ENCODE measurements around the gene CACNA1D.
A peak's percentile ranks its signal among the peaks of the same experiment; 100 is the strongest.

CACNA1D gene

DNA sequence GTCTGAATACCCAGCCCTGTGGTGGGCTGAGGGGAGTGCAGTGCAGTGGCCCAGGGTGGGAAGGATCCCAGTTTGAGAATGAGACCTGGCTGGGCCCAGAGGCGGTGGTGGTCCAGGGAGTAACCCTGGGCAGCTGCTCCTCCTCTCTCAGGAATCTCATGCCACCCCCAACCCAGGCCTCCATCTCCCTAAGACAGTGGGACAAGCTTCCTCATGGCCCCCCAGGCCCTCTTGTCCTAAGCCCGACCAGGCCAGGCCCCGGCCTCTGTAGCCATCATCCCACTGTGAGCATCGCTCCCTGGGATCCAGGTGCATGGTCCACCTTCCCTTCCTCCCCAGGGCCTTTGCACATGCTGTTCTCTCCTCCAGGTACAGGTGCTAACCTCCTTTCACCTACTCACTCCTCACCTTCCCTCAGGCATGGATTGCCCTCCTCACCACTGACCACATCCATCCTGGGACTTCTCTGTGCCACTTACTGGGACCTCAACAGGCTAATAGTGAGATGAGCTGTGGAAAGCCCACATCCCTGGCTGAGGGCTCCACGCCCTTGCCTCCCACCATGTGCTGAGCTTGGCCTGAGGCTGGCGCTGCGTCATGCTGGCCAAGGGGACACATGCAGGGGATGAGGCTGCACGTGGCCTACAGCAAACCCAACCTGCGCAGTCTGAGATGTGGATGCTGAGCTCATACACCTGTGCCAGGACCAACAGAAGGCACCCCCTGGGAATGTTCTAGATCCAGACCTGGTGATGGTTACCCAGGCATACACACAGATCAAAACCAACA is 341.9 kb downstream of the CACNA1D start:
- Histone ChIP-seq H3K4me1 (ENCODE audit: control insufficient read depth in 1 of 2, insufficient read depth in 2 of 2, low read length in 2 of 2) (no peaks in the 10 kb centered on the region), H3K27me3 (ENCODE audit: low read depth, low read length) (no peaks in the 10 kb centered on the region), H3K27ac (ENCODE audit: low read length) (no peak overlapping the region), H3K4me3 (ENCODE audit: low read depth in 1 of 2, low read length in 2 of 2) (no peak overlapping the region), H3K9me3 (ENCODE audit: control insufficient read depth in 1 of 2, low read length in 2 of 2) (no peaks in the 10 kb centered on the region), H3K36me3 (ENCODE audit: control insufficient read depth in 1 of 2, insufficient read depth in 2 of 2, low read length in 2 of 2) (no peaks in the 10 kb centered on the region)

DNA sequence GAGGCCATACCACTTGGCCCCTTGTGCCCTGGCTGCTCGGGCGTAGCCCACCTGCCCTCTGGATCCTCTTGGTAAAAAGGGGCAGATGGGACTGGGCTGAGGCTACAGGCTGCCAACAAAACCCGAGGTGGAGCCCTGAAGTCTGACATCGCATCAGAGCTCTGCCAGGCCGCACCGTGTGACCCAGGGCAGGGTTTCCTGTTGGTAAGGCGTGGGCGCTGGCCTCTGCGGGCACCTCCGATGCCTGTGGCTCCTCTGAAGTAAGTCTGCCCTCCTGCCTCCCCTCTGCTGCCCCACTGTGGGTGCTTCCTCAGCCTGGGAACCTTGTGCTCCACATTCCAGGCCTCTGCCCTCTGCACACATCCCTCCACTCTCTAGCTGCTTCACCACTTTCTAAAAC is 342.9 kb downstream of the CACNA1D start:
- Histone ChIP-seq H3K9me3 (ENCODE audit: control insufficient read depth in 1 of 2, low read length in 2 of 2) (no peaks in the 10 kb centered on the region), H3K27me3 (ENCODE audit: low read depth, low read length) (no peaks in the 10 kb centered on the region), H3K36me3 (ENCODE audit: control insufficient read depth in 1 of 2, insufficient read depth in 2 of 2, low read length in 2 of 2) (no peaks in the 10 kb centered on the region)

DNA sequence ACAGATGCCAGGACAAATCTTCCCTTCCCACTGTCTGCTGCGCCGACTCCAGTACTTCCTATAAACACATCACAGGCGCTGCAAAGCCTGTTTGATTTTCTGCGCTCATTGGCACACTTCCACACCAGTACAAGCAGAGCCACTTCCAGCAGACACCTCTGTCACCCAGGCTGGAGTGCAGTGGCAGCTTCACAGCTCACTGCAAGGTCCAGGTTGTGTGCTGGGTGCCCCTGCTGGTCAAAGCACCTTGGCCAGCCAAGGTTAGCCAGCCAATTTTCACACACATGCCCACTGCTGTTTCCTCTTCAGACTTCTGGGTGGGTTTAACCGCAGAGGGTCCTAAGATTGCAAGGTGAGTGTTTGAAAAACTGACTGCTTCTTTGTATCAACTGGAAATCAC is 346.9 kb downstream of the CACNA1D start:
- Histone ChIP-seq H3K27me3 (ENCODE audit: low read depth, low read length) (no peaks in the 10 kb centered on the region), H3K27ac (ENCODE audit: low read length) (no peak overlapping the region), H3K4me1 (ENCODE audit: control insufficient read depth in 1 of 2, insufficient read depth in 2 of 2, low read length in 2 of 2) (no peaks in the 10 kb centered on the region), H3K9me3 (ENCODE audit: control insufficient read depth in 1 of 2, low read length in 2 of 2) (no peaks in the 10 kb centered on the region), H3K4me3 (ENCODE audit: low read depth in 1 of 2, low read length in 2 of 2) (no peak overlapping the region), H3K36me3 (ENCODE audit: control insufficient read depth in 1 of 2, insufficient read depth in 2 of 2, low read length in 2 of 2) (no peaks in the 10 kb centered on the region)

More for the DNA sequence above, 342.9 kb downstream of the CACNA1D start:
- Histone ChIP-seq H3K4me3 (ENCODE audit: low read depth in 1 of 2, low read length in 2 of 2) (no peak overlapping the region), H3K27ac (ENCODE audit: low read length) (no peak overlapping the region), H3K4me1 (ENCODE audit: control insufficient read depth in 1 of 2, insufficient read depth in 2 of 2, low read length in 2 of 2) (no peaks in the 10 kb centered on the region)

DNA sequence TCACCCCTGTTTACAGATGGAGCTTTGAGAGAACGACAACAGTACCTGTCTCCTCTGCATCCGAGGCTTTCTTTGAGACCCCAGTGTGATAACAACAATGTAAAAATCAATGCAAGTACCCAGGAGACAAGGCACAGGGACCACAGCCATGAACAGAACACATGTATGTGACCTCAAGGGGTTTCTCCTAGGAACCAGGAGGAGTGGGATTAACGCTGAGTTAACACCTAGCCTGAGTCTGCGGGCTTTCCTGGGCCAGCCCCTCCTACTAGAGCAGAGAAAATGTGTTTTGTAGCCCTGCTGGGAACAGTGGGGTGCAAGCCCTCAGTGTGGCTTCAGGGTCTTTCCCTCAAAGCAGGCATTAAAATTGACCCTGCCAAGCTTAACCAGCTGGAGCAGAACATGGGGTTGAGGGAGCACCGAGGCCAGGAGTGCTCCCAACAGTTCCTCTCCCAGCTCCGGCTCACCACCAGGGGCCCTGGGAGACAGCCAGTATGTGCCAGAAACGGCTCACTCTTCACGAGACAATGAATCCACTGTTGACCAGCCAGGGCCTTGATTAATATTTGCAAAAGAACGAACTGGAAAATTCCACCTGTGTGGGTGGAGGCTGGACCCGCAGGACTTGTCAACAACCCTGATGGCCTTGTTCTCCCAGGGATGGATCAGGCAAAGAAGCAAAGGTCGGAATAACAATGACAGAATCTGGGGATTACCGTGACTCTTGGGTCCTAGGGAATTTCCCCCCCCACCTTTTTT is 348.2 kb downstream of the CACNA1D start:
- H3K36me3 ChIP-seq (ENCODE audit: control insufficient read depth in 1 of 2, insufficient read depth in 2 of 2, low read length in 2 of 2): no peaks in the 10 kb centered on the region
- peaks cover 0 to 4% of the 10 kb centered on the region in 2 donors for H3K4me1 ChIP-seq (ENCODE audit: control insufficient read depth in 1 of 2, insufficient read depth in 2 of 2, low read length in 2 of 2)
- no peaks in the 10 kb centered on the region for H3K27me3 ChIP-seq (ENCODE audit: low read depth, low read length)
- H3K9me3 ChIP-seq (ENCODE audit: control insufficient read depth in 1 of 2, low read length in 2 of 2): no peaks in the 10 kb centered on the region
- H3K27ac ChIP-seq (ENCODE audit: low read length): no peak overlapping the region
- no peak overlapping the region for H3K4me3 ChIP-seq (ENCODE audit: low read depth in 1 of 2, low read length in 2 of 2)

DNA sequence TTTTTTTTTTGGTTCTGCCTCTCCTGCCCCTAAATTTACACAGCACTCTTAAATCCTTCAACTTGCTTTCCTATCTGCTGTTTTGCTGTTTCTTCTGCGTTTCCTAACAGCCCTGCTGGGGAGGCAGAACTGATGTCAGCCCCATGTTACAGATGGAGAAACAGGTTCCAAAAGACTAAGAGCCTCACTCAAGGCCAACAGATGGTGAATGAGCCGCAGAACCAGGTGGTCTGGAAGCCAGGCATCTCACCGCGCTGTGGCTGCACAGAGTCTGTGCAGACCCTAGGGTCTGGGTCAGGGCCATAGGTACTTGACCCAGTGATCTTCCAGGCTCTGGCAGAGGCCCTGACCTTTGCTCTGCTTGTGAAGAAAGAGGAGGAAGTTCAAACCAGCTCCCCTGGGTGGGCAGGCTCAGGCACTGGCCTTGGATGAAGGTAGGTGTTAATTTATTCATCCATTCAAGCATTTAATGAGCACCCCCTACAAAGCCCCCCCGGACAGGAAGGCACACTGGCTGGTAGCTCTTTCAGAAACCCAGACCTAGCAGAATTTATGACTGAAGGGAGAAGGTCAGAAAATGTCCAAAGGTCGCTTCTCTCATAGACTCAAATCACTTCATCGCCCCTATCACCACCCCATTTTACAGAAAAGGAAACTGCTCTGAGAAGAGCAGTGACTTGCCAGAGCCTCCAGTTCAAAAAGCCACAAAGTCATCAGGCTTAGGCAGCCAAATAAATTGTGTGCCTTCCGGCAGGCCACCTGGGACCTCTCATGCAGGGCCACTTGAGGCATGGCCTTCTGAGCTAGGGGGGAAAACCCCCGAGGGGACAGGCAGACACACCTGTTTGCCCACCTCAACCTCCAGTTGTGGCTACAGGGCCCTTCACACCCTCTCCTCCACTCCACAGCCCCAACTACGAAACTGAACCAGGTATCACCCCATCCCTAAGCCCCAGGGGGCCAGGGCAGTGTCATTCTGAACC is 349.1 kb downstream of the CACNA1D start:
- peak overlapping the region; percentile 67 for H3K27ac ChIP-seq (ENCODE audit: low read length)
- H3K4me3 ChIP-seq (ENCODE audit: low read depth in 1 of 2, low read length in 2 of 2): no peak overlapping the region
- H3K4me1 ChIP-seq (ENCODE audit: control insufficient read depth in 1 of 2, insufficient read depth in 2 of 2, low read length in 2 of 2): peaks cover 0 to 4% of the 10 kb centered on the region in 2 donors
- no peaks in the 10 kb centered on the region for H3K27me3 ChIP-seq (ENCODE audit: low read depth, low read length)
- no peaks in the 10 kb centered on the region for H3K9me3 ChIP-seq (ENCODE audit: control insufficient read depth in 1 of 2, low read length in 2 of 2)
- no peaks in the 10 kb centered on the region for H3K36me3 ChIP-seq (ENCODE audit: control insufficient read depth in 1 of 2, insufficient read depth in 2 of 2, low read length in 2 of 2)

DNA sequence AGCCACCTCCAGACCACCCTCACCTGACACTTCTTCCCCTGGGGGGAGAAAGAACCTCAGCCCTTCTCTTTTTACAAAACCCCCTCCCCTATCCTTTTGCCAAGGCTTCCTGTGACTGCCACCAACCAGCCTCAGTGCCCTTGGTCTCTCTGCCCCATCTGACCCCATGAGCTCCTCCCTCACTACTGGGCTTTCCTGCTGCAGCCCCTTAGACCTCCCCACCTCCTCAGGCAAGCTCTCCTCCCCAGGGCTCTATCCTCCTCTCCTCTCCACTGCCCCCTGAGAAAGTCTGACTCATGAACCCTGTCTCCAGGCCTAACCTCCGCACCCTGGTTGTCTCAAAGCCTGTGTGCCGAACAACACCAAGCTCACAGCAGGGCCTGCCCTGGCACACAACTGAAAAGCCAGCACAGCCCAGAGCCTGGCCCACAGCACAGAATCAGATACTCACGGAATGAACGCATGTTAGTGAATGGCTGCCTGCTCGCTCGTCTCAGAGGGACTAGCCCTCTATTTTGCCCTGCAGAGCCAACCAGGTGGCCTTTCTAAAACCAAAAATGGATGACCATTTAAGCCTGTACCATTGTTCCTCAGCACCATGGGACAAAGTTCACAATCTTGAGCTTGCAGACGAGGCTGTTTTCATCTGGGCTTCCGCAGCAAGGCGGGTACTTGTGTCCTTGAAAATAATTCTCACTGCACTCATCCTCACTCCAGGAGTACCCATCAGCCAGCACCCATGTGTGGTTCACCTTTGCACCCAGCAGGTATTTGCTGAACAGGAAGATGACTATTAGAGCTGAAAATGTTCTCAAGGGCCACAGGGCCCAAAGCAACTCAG is 350.1 kb downstream of the CACNA1D start:
- Histone ChIP-seq H3K4me3 (ENCODE audit: low read depth in 1 of 2, low read length in 2 of 2) (no peak overlapping the region), H3K9me3 (ENCODE audit: control insufficient read depth in 1 of 2, low read length in 2 of 2) (no peaks in the 10 kb centered on the region), H3K27me3 (ENCODE audit: low read depth, low read length) (no peaks in the 10 kb centered on the region), H3K4me1 (ENCODE audit: control insufficient read depth in 1 of 2, insufficient read depth in 2 of 2, low read length in 2 of 2) (peaks cover 0 to 4% of the 10 kb centered on the region in 2 donors), H3K27ac (ENCODE audit: low read length) (peak overlapping the region; percentile 18), H3K36me3 (ENCODE audit: control insufficient read depth in 1 of 2, insufficient read depth in 2 of 2, low read length in 2 of 2) (no peaks in the 10 kb centered on the region)

DNA sequence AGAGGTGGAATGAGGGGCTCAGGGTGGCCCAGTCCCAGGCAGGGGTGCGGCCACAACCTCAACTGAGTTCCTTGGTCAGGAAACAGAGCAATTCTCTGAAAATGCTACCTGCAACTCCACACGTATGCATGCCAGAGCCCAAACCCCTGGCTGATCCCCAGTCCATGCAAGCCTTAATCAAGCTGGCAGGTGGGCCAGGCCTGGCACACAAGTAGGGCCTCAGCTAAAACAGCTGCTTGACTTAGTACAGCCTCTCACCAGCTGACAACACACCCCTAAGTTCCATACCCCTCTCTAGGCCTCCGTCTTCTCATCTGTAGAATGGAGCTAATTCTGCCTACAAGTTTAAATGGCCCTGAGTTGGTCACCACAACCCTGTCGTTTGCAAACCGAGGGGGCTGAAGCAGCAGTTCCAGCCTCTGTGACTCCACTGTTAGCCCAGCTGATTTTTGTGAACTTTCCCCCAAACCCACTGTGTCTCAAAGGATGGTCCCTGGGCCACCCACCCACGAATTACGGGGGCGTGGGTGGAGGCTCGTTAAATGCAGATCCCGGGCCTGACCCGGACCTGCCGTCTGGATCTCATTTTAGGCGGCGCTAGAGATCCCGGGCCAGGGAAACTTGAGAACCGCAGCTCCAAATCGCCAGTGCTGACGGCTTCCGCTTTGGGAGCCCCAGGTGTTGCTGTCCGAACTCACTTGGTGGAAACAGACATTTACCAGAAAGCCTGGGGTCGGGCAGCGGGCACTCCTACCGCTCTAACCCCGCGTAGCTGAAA is 350.9 kb downstream of the CACNA1D start:
- H3K4me1 ChIP-seq (ENCODE audit: control insufficient read depth in 1 of 2, insufficient read depth in 2 of 2, low read length in 2 of 2): peaks cover 0 to 4% of the 10 kb centered on the region in 2 donors
- no peaks in the 10 kb centered on the region for H3K36me3 ChIP-seq (ENCODE audit: control insufficient read depth in 1 of 2, insufficient read depth in 2 of 2, low read length in 2 of 2)
- H3K9me3 ChIP-seq (ENCODE audit: control insufficient read depth in 1 of 2, low read length in 2 of 2): no peaks in the 10 kb centered on the region
- peak overlapping the region; percentile 18 for H3K27ac ChIP-seq (ENCODE audit: low read length)
- peak overlapping the region; percentile 64 to 76 for H3K4me3 ChIP-seq (ENCODE audit: low read depth in 1 of 2, low read length in 2 of 2)
- no peaks in the 10 kb centered on the region for H3K27me3 ChIP-seq (ENCODE audit: low read depth, low read length)

DNA sequence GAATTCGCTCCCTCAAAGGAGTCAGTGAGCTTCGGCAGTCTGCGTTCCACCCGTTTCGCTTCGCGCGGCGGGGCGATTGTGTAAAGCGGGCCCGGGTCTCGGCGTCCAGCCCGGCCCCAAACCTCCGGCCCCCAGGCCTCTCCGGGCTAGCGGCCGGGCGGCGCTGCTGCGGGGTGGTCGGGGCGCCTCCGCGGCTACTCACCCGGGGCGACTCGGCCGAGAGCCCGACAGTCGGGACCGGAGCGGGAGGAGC is 351.4 kb downstream of the CACNA1D start:
- Histone ChIP-seq H3K4me1 (ENCODE audit: control insufficient read depth in 1 of 2, insufficient read depth in 2 of 2, low read length in 2 of 2) (peaks cover 0 to 6% of the 10 kb centered on the region in 2 donors), H3K4me3 (ENCODE audit: low read depth in 1 of 2, low read length in 2 of 2) (peak overlapping the region; percentile 64 to 76), H3K27me3 (ENCODE audit: low read depth, low read length) (no peaks in the 10 kb centered on the region), H3K36me3 (ENCODE audit: control insufficient read depth in 1 of 2, insufficient read depth in 2 of 2, low read length in 2 of 2) (no peaks in the 10 kb centered on the region), H3K9me3 (ENCODE audit: control insufficient read depth in 1 of 2, low read length in 2 of 2) (no peaks in the 10 kb centered on the region), H3K27ac (ENCODE audit: low read length) (peak overlapping the region; percentile 18)

DNA sequence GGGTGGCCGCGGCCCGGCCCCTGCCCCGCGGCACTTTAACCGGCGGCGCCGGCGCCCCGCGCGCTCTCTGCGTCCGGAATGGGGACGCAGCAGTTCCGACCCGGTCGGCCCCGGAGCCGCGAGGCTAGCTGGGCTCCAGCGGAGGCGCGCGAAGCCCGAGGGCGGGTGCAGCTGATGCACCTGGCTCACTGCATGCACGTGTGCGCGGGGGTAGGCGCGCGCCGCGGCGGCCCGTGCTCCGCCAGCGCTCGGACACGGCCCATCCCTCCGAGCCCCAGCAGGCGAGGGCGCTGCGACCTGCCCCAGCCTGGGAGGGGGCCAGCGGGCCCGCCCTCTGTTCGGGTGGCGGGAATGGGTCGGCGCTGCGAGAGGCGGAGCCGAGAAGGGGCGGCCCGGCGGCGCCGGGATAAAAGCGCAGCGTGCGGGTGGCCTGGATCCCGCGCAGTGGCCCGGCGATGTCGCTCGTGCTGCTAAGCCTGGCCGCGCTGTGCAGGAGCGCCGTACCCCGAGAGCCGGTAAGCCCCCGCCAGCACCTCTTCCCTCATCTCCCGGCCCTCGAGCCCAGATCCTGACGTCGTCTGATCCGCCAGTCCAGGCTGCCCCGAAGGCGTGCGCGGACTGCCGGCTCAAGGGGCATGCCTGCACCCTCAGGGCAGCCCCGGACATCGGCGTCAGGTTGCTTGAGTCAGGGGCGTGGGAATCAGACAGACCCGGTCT is 351.9 kb downstream of the CACNA1D start, which contains the start of the genes CHDH and IL17RB:
Gene CHDH (minus strand): TSS at position 286 of the 717 bp plus-strand sequence. CDS start 22,411 bp downstream, outside the sequence.
Gene IL17RB (plus strand): TSS at position 435 of the 717 bp plus-strand sequence. CDS start 21 bp downstream, at position 456.
- Histone ChIP-seq H3K27ac (ENCODE audit: low read length) (peak within 1 kb of the TSS; percentile 18), H3K27me3 (ENCODE audit: low read depth, low read length) (no peaks in the 10 kb centered on the region)

More for the DNA sequence above, 351.9 kb downstream of the CACNA1D start, which contains the start of the genes CHDH and IL17RB:
- H3K4me3 ChIP-seq (ENCODE audit: low read depth in 1 of 2, low read length in 2 of 2): peak within 1 kb of the TSS; percentile 64 to 76
- H3K9me3 ChIP-seq (ENCODE audit: control insufficient read depth in 1 of 2, low read length in 2 of 2): no peaks in the 10 kb centered on the region
- H3K4me1 ChIP-seq (ENCODE audit: control insufficient read depth in 1 of 2, insufficient read depth in 2 of 2, low read length in 2 of 2): peaks cover 0 to 11% of the 10 kb centered on the region in 2 donors
- H3K36me3 ChIP-seq (ENCODE audit: control insufficient read depth in 1 of 2, insufficient read depth in 2 of 2, low read length in 2 of 2): no peaks in the 10 kb centered on the region

Data from muscle layer of duodenum (tissue), 2 donors.